ENCODE data around the gene OCA2.
A peak's percentile ranks its signal among the peaks of the same experiment; 100 is the strongest.

OCA2 gene

DNA sequence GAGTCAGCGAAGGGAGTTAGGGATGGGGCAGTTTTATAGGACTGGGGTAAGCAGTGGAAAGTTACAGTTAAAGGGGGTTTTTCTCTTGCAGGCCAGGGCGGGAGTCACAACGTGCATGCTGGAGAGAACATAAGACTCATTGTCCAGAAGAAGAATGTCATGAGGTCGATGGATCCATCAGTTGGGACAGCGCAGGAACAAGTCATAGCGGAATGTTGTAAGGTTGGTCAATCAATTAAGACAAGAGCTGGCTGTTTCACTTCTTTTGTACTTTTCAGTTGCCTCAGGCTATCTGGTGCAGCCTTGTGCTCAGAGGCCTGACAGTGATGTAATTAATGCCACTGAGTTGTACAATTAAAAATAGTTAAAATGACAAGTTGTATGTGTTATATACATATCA lies 165.6 kb downstream of the OCA2 start:
- DNase-seq: no peak

- no peak for DNase-seq
These were observed 166.5 kb downstream of the OCA2 start for GRCh38 chr15:27932600-27932999.

DNA sequence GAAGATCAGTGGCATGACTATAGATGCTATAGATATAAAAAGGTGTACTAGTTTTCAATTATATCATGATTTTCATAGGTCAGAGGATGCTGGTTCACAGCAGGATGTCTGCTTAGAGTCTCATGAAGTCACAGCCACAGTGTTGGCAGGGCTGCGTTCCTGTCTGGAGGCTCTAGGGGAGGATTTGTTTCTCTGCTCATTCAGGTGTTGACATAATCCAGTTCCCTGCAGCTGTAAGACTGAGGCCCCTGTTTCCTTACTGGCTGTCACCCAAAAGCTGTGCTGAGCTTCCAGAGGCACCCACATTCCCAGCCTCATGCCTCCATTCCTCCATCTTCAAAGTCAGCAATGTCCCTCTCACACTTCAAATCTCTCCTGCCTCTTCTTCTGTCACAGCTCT lies 170.7 kb downstream of the OCA2 start:
- DNase-seq: no peak

- no peak for DNase-seq
These were observed 186.8 kb downstream of the OCA2 start for GRCh38 chr15:27912283-27912682.

DNA sequence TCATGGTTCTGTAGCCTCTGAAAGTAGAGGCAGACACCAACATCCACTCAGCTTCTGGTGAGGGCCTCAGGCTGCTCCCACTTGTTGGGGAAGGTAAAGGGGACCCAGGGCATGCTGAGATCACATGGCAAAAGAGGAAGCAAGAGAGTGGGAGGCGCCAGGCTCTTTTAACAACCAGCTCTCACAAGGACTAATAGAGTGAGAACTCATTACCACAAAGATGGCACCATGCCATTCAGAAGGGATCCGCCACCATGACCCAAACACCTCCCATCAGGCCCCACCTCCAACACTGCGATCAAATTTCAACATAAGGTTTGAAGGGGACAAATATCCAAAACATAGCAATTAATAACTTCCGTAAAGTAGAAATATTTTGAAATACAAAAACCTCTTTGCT lies 192.3 kb downstream of the OCA2 start:
- no peak for DNase-seq

DNA sequence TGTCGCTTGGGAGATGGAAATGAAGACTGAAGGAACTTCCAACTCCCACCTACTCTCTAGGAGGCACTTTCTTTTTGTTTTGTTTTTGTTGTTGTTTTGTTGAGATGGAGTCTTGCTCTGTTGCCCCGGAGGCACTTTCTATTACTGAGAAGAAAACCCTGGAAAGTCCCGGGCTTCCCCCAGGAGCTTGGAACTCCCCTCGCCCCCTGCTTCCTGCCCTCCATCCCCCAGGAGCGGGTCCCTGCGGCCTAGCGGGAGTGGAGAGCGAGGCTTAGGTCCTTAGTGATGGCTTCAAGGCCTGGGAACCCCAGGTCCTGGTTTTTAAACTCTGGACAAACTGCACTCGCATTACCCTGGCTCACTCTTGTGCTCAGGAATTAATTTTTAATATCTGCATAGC lies 195.7 kb downstream of the OCA2 start:
- no peak for DNase-seq

GRCh38 chr15:27902680-27903385 lies 196.3 kb downstream of the OCA2 start:
- no peak for DNase-seq

GRCh38 chr15:27899583-27900285 lies 199.4 kb downstream of the OCA2 start:
- no peak for DNase-seq

- peak; percentile 22 for DNase-seq
These were observed 201.6 kb downstream of the OCA2 start for GRCh38 chr15:27897481-27897880.

DNA sequence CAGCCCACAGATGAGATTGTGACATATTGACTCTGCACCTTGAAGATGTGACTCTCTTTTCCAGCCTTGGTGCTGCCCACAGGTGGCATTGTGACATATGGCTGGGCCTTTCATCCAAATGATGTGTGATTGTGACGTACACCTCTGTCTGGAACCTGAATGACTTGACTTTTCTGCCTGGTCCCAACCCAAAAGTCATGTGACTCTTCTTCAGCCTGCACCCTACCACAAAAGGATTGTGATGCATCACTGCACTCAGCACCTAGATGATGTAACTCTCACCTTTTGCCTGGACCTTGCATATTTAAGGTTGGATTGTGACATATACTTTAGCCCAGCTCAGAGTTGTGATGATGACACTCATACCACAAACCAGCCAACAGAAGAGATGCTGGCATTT lies 204.5 kb downstream of the OCA2 start:
- no peak for DNase-seq

DNA sequence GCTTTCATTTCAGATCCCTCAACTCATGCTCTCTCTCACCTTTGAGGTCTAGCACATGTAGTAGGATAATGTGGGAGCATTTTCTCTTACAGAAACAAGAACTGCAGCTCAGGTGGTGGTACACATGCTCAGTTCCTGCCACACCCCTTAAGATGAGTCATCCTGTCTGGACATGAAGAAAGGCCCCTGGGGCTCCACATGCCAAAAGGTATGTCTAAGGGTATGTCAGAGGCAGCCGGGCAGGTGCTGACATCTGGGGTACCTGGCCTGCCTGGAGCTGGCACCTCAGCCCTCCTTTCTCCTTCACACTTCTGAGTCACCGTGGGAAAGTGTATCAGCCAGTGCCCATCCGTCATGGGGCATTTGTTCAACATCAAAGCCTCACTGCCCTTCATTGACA lies 209.9 kb downstream of the OCA2 start:
- DNase-seq: peak; percentile 18

DNA sequence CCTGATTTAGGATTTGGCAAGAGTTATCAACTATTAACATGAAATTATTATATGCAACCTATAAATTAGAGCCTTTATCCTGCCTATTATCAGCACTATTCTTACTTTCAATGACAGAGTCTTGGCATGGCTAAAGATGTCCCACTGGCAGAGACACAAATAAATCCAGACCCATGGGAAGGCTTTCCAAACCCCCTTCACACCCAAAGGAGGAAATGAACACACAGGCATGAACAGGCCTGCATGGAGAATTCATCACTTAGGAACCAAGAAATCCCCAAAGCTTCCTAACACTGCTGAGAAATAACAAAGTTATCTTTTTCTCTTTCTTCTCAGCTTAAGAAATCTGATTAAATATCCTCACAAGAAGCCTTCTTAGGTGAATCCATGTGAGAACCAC lies 213.9 kb downstream of the OCA2 start:
- no peak for DNase-seq

- DNase-seq: no peak
These were observed 214.4 kb downstream of the OCA2 start for GRCh38 chr15:27884726-27885125.

- DNase-seq: no peak
These were observed 220.3 kb downstream of the OCA2 start for GRCh38 chr15:27878841-27879240.

GRCh38 chr15:27873828-27874227 lies 225.3 kb downstream of the OCA2 start:
- no peak for DNase-seq

- no peak for DNase-seq
These were observed 226.1 kb downstream of the OCA2 start for GRCh38 chr15:27873039-27873438.

DNA sequence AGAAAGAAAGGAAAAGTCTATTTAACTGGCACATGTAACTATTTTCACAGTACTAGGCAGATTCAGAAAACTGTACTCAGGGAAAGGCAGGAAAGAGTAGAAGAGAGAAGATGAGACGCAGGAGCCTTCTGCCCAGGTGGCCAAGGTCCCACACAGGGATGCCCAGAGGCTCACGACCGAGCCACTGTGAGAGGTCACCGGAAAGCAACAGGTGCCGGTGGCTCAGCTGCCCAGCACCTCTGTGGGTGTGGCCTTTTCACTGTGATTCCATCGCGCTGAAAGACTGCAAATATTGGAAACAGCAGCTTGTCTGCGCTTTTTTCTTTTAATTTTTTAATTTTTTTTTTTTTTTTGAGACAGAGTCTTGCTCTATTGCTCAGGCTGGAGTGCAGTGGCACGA lies 226.8 kb downstream of the OCA2 start:
- no peak for DNase-seq

GRCh38 chr15:27871902-27872260 lies 227.2 kb downstream of the OCA2 start:
- DNase-seq: no peak

DNA sequence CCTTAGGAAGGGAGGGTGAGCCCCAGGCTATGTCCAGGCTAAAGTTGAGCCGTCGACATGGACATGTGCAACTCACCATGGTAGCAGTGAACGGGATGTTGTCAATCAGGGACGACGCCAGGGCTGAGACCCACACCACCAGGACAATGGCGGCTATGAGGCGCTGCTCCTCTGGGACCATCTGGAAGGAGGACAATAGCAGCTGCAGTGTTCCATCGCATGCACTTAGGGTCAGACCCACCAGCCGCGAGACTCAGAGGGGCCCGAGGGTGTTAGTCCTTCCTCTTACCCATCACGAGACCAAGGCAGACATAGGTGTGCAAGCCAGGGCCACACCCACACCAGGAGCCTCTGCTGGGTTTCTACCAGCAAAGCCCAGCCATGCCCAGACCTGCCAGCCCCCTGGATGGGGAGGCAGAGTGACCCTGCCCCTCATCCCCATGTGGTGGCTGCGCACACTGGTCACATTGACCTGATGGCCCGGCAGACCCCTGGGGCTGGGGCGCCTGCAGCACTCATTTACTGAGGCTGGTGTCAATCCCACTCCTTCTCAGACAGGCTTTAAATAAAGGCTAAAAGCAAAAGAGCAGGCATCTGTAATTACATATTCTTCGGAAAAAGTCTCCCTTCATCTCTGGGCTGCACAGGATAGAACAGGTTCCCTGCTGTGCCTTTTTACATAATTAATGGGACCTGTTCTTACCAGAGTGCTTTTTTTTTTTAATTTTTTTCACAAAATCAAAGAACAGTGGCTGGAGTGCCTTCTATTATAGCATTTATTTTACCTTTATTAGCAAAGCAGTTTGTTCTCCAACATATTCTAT lies 227.8 kb downstream of the OCA2 start:
- no peak for DNase-seq

- no peak for DNase-seq
These were observed 228.8 kb downstream of the OCA2 start for GRCh38 chr15:27870320-27870719.

GRCh38 chr15:27869697-27870281 lies 229.3 kb downstream of the OCA2 start:
- no peak for DNase-seq

DNA sequence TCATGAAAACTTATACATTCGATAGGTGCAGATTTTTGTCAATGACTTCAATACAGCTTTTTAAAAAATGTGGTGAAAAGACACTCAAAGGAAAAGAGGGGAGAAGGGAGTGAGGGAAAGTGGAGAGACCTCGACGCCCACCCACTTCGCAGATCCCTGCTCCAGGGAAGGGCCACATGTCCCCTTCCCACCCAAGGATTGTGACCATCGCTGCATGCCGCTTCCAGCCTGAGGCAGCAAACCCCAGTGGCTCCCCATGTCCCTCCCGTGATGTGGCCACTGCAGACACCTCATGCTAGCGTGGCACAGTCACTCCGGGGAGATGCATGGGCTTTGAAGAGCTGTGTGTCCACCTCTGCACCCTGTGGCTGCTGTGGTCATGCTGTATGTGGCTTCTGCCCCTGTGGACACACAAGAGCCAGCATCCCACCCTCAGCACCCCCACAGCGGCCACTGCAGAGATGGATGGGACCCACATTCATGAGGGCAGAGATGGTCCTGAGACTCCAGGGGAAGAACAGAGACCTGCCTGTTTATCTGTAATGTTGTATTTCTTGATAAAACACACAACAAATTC lies 230.2 kb downstream of the OCA2 start:
- no peak for DNase-seq

DNA sequence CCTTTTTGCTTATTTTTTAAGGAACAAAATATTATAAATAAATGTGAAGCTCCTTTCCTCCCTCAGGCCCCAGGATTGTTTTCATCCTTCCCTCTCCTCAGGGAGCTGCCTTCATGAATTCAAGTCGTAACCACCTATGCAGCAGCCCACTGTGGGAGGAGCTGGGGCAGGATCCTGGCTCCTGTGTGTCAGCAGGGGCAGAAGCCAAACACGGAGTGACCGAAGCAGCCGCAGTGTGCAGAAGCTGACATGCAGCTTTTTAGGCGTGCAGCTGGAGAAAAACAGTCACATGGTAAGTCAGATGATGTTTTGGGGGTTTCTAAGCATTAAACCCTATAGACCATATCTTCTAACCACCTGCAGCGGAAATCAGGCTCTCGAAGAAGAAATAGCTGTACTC lies 231.3 kb downstream of the OCA2 start:
- no peak for DNase-seq

All from DMS53 (cell line).